ENCODE results near the gene SSBP3.

SSBP3 gene

DNA sequence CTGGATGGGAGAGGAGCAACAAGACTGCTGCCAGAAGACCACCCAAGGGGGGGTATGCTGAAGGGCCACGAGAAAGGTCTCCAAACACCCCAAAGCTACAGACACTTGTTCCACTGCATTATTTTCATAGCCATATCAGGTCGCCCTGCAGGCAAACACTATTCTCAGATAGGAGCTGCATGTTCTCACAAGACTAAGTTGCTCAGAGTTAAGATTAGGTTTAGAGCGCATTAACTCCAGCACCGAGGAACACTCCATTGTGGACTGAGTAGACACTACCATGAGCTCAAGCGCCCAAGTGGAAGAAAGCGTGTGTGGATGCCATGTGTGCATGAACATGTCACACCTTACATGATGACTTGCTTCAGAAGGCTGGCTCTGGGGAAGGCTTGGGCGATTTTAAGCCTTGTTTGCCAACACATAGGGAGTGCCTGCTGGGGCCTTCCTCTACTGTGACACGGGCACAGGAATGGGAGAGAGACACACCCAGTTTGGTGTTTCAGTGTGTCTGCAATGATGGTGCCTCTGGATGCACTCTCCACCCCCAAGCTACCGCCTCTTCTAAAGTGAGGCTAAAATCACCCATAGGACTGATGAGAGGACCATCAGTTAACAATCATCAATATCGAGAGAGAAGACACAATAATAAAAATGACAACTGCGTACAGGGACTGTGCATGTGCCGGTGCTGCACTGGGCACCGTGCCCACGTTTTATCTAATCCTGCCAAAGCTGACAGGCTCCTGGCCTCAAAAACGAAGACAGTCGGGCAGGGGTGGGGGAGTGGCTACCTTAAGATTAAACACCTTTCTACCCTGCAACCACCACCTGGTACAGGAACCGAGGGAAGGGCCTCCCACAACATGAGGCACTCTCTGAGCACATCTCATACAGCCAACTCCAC is 34.9 kb downstream of the SSBP3 start:
- DNase-seq: no peak

- DNase-seq: no peak
Observed at GRCh38 chr1:54370287-54370989, 35.8 kb downstream of the SSBP3 start.

- no peak for DNase-seq
Observed at GRCh38 chr1:54367613-54368012, 38.6 kb downstream of the SSBP3 start.

GRCh38 chr1:54365847-54366246 is 40.3 kb downstream of the SSBP3 start:
- no peak for DNase-seq

DNA sequence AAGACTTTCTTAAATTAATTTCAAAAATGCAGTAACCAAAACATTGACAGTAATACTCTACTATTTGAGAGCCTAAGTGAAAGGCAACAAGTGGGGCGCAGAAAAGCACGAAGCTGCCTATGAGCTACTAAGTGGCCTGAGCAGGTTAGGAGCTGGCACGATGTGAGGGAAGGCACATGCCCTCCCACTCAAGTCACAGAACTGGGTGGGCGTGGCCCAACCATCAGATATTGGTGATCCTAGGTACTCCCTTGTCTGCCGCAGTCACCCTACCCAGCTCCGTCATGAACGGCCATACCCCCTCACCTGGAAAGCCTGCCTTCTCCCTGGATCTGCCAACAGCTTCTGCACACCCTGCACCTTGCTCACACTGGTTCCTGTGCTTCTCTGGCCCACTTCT is 40.8 kb downstream of the SSBP3 start:
- no peak for DNase-seq

DNA sequence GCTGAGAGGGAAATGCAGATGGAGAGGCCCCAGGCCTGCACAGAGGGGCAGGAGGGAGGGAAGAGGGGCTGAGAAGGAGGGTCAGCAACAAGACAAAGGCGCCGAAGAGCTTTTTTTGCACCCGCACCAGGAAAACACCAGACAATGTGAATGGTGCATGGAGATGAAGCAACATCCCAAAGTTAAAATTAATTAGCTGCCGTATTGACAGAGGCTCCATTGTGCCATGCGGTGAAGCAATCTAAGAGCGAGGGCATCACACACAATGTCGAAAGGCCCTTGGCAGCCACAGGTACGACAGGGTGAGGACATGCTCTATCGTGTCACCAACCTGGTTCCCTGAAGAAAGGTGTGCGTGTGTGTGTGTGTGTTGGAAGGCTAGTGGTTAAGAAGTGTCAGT is 41.2 kb downstream of the SSBP3 start:
- no peak for DNase-seq

- no peak for DNase-seq
Observed at GRCh38 chr1:54364582-54364981, 41.6 kb downstream of the SSBP3 start.

DNA sequence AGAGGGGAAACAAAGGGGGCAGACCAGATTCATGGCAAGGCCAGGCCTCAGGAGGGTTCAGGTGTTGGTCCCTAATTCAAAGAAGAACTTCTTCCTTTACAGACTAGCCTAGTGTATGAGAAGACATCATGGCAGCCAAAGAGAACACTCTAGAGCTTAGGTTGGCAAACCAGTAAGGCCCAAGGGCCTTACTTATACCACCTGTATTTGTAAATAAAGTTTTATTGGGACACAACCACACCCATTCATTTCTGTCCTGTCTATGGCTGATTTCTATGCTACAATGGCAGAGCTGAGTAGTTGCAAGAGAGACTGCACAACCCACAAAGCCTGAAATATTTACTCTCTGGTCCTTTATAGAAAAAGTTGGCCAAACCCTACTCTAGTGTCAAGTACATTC is 42.3 kb downstream of the SSBP3 start:
- DNase-seq: no peak

GRCh38 chr1:54362881-54363340 is 43.3 kb downstream of the SSBP3 start:
- DNase-seq: no peak

DNA sequence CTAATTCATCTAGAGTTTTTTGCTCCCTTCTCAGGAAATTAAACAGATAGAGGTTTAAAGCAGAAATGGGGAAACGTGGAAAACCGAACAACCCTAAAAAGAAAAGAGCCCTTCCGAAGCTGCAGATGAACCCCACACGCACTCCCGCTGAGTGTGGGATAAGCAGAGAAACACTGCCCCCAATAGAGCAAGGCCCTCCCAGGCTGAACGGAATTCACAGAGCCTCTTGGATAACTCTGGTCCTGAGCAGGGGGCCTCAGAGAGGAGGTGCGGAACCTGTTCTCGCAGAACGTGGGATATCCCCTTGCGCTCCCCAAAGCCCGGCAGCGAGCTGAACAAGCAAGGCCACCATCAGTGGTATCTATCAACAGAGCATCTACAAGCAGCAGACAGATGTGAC is 44.9 kb downstream of the SSBP3 start:
- DNase-seq: no peak

- no peak for DNase-seq
Observed at GRCh38 chr1:54360165-54361005, 45.8 kb downstream of the SSBP3 start.

- no peak for DNase-seq
Observed at GRCh38 chr1:54359393-54360162, 46.6 kb downstream of the SSBP3 start.

DNA sequence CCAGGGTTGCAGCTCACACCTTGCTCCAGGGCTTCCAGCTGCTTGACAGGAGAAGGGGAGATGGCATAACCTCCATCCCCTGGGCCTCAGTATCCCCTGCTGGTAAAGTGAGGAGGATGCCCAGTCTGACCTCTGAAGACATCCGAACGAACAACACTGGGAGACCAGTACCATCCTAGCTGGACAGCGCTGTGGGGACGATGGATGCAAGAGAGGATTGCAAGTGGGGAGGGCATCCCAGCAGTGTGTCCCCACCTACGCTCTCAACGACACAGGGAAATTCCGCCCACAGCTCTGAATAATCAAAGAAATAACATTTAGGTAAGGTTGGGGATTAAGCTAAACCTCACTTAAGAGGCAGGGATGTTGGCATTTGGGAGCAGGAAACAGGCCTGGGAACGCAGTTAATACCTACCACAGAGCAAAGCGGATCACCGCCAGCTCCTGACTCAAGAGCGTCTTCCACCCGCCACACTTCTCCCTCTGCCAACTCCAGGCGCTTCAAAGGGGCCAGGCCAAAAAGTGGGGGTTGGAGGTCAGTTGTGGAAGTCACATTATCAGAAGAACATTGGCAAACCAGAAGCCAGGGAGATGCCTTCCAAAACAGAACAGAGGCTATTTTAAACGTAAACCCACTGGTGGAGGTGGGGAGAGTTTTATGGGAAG is 47.6 kb downstream of the SSBP3 start:
- no peak for DNase-seq

- DNase-seq: no peak
Observed at GRCh38 chr1:54357967-54358366, 48.2 kb downstream of the SSBP3 start.

GRCh38 chr1:54356680-54357147 is 49.5 kb downstream of the SSBP3 start:
- DNase-seq: no peak

DNA sequence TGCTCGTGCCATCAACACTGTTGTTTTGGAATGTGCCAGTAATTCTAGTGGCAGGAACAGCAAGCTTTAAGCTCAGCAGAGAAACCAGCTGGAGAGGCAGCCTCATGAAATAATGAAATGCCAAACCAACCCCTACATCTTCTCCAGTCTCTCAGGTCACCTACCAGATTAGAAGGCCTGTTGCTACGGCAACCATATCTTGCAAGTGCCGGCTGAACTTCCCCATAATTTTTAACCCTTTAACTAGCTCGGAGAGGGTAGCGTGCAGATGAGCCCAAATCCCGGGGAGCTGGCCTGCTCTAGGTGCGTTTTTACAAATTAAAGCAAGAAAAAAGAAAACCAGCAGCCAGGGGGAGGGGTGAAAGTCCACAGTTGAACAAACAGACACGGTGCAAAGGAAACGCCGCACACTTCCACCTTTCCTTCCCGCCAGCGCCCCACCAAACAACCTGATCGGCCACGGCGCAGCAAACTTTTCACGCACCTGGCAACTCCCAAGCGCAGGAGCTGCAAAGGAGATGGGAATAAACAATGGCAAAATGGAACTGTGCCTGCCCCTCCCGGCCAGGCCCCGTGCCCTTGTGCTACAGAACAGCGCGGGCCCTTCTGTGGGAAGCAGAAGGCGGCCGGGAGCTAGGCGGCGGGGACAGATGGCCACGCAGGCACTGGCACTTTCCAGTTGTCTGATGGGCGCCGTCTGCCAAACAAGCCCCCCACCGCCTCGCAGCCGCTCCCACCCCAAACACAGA is 50.1 kb downstream of the SSBP3 start:
- DNase-seq: no peak

GRCh38 chr1:54354899-54355298 is 51.3 kb downstream of the SSBP3 start:
- DNase-seq: no peak

GRCh38 chr1:54353959-54354358 is 52.2 kb downstream of the SSBP3 start:
- DNase-seq: no peak

DNA sequence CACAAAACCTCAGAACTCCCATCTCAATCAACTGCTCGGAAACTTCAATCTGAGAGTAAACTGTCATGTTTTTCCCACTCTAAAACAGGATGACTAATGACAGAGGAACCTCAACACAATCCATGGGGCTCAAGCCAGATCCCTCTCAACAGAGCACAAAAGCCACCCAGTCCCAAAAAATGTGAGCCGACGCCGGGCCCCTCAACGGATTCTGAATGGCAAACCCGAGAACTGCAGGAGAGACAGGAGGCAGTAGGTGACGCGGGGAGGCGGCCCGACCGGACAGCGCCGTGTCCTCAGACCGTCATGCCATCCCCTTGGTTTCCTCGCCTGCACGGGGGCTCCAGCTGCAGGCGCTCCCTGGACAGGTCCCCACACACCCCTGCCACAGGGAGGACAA is 53.4 kb downstream of the SSBP3 start:
- no peak for DNase-seq

DNA sequence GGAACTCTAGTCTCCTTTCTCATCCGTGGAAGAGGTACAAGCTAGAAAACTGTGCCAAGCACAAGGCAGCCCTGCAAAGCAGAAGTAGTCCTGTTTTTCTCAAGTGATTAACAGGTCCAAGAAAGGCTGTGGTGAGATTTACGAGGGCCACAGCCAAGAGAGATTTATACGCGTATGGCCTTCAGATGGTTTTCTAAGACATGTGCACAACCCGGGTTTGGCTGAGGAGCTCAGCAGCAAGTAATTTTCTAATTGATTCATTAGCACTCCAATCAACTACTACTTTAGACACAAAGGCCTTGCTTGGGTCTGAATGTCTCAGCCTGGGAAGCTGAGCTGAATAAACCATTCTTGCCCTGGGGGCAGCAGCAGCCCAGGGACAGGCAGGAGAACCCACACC is 55.8 kb downstream of the SSBP3 start:
- no peak for DNase-seq

DNA sequence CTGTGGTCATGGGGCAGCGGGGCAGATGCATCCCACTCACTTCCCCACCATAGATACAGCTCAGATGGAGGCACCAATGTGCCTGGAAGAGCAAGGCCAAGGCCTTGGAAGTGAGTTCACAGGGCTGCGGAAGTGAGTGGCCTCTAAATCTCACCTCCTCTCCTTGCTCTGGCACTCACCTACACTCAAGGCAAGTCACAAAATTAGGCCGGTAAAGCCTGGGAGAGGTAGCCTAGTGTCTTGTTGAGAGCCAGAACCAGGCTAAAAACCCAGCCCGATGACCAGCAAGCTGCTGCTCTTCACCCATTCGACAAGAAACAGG is 57.5 kb downstream of the SSBP3 start:
- no peak for DNase-seq

Measured in SHP77 treated with DMSO at 0.1 percent for 48 hours (cell line).